Measurements from ENCODE around the gene NHLRC1.

DNA sequence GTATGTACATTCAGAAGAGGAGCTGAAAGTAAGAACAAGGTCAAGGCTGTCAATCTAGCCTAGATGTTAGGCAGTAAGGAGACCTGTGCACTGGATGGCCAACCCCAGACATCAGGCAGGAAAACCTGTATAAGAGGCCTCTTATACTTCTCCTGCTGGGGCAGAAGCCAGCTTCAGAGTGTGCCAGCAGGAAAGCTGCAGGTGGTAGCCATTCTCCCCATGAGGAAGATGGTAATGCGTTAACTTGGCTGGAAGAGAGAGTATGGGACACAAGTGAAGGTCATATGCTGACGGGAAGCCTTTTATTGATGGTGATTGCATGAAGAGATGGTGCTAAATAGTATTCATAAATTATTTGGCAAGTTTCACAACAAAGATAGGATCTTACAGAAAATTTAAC, 20.6 kb downstream of the NHLRC1 start:
- TF ChIP-seq, protein P1, sequence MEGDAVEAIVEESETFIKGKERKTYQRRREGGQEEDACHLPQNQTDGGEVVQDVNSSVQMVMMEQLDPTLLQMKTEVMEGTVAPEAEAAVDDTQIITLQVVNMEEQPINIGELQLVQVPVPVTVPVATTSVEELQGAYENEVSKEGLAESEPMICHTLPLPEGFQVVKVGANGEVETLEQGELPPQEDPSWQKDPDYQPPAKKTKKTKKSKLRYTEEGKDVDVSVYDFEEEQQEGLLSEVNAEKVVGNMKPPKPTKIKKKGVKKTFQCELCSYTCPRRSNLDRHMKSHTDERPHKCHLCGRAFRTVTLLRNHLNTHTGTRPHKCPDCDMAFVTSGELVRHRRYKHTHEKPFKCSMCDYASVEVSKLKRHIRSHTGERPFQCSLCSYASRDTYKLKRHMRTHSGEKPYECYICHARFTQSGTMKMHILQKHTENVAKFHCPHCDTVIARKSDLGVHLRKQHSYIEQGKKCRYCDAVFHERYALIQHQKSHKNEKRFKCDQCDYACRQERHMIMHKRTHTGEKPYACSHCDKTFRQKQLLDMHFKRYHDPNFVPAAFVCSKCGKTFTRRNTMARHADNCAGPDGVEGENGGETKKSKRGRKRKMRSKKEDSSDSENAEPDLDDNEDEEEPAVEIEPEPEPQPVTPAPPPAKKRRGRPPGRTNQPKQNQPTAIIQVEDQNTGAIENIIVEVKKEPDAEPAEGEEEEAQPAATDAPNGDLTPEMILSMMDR (IDR thresholded peaks at IDR 0.05; ENCODE audit: low read length), result no peak
- no peak for TF ChIP-seq EZH2 (IDR thresholded peaks at IDR 0.05; ENCODE audit: borderline replicate concordance, low read length)

Data from OCI-LY1 (cell line).